GM12891 (cell line): Measurements from ENCODE around the gene UBE2C.

ENCODE experiments used
- DNase-seq: peaks from one replicate; pipeline ENCODE4 v3.0.0; 2011; ENCODE audit warnings: low spot score; ENCODE audit not compliant: insufficient read length
- FAIRE-seq: peaks from 2 replicates; lab custom pipeline; 2011; peaks lifted over from hg19 to GRCh38; lab: Jason Lieb, UNC
- PAX5 ChIP-seq: IDR thresholded peaks from 2 replicates; pipeline ENCODE4 v1.6.1; 2011; ENCODE audit warnings: low read length, moderate library complexity, mild to moderate bottlenecking; ENCODE audit not compliant: insufficient read depth, severe bottlenecking
- POLR2A ChIP-seq: IDR thresholded peaks from 2 replicates; pipeline ENCODE4 v1.6.1; 2011; ENCODE audit warnings: low read depth, low read length, control low read depth
- POLR2AphosphoS5 ChIP-seq: IDR thresholded peaks from 2 replicates; pipeline ENCODE4 v1.6.1; 2011; ENCODE audit warnings: low read depth, low read length, control low read depth
- POU2F2 ChIP-seq: IDR thresholded peaks from 2 replicates; pipeline ENCODE4 v1.6.1; 2011; ENCODE audit warnings: low read depth, mild to moderate bottlenecking, control low read depth, low read length, moderate library complexity
- SPI1 ChIP-seq: IDR thresholded peaks from 2 replicates; pipeline ENCODE4 v1.6.1; 2011; ENCODE audit warnings: low read depth, low read length, control low read depth
- TAF1 ChIP-seq: IDR thresholded peaks from 2 replicates; pipeline ENCODE4 v1.6.1; 2011; ENCODE audit warnings: low read depth, low read length, control low read depth

Gene UBE2C

DNA sequence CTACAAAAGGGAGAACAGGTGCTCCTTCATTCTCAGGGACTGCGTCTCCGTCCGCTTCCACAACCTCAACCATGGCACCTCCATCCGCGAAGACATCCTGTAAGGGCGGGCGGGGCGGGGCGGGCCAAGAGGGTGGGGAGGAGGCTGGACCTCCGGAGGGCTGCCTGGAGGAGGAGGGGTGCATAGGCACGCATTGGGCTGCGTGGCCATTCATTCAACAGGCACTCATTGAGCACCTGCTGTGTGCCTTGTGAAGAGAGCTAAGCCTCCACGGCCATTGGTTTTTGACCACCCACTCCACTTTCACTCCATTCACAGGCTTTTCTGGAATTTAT, 45.4 kb downstream of the UBE2C start:
- peak; percentile 39 for DNase-seq
- no peak for FAIRE-seq
- TF ChIP-seq PAX5 (no peak), SPI1 (no peak), POLR2AphosphoS5 (no peak), POLR2A (no peak), POU2F2 (no peak), TAF1 (no peak)

DNA sequence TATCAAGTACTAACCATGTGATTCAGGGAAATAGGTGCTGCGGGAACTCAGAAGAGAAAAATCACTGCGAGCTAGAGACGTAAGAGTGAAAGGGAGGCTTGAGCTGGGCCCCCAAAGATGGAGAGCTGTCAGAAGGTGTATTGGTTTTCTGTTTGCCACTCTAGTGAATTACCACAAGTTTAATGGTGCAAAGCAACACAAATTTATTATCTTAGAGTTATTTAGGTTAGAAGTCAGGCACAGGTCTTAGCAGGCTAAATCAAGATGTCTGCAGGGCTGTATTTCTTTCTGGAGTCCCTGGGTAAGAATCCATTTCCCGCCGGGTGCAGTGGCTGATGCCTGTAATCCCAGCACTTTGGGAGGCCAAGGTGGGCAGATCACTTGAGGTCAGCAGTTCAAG, 47.5 kb downstream of the UBE2C start:
- FAIRE-seq (no peak), DNase-seq (no peak)
- TF ChIP-seq PAX5 (no peak), POU2F2 (no peak), SPI1 (no peak), POLR2AphosphoS5 (no peak), POLR2A (no peak), TAF1 (no peak)

DNA sequence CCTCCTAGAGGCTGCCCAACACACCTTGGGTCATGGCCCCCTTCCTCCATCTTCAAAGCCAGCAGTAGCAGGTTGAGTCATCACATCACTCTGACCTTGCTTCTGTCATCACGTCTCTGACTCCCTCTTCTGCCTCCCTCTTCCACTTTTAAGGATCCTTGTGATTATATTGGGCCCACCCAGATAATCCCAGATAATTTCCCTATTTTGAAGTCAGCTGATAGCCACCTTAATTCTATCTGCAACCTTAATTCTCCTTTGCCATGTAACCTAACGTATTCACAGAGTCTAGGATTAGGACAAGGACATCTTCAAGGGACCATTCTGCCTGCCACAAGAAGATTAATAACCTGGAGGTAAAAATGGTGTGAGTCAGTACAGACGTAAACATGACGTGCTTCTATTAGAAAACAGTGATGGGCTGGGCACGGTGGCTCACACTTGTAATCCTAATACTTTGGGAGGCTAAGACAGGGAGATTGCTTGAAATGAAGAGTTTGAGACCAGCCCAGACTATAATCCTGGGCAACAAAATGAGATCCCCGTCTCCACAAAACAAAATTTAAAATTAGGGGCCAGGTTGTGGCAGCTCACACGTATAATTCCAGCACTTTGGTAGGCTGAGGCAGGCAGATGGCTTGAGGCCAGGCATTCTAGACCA, 48.2 kb downstream of the UBE2C start:
- FAIRE-seq (no peak), DNase-seq (no peak)
- TF ChIP-seq SPI1 (no peak), POLR2AphosphoS5 (no peak), POU2F2 (no peak), TAF1 (no peak), PAX5 (no peak), POLR2A (no peak)

DNA sequence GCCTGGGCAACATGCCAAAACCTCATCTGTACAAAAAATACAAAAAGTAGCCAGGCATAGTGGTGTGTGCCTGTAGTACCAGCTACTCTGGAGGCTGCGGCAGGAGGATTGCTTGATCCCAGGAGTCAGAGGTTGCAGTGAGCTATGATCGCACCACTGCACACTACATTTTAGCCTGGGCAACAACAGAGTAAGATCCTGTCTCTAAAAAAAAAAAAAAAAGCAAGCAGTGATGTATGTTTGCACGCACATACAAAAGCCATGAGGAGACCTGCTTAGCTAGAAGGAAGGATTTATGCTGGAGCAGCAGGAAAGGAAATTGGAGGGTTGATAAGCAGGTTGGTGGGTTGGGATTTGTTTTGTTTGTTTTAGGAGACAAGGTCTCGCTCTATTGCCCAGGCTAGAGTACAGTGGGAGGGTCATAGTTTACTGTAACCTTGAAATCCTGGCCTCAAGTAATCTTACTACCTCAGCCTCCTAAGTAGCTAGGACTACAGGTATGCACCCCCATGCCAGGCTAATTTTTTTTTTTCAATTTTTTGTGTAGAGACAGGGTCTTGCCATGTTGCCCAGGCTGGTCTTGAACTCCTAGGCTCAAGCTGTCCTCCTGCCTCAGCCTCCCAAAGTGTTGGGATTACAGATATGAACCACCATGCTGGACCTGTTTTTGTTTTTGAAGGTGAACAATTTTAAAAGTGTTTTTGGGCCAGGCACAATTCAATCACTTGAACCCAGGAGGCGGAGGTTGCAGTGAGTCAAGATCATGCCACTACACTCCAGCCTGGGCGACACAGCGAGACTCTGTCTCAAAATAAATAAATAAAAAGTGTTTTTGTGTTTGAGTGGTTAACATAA, 49.0 kb downstream of the UBE2C start:
- TF ChIP-seq SPI1: no peak
- no peak for TF ChIP-seq POU2F2
- no peak for FAIRE-seq
- no peak for DNase-seq

DNA sequence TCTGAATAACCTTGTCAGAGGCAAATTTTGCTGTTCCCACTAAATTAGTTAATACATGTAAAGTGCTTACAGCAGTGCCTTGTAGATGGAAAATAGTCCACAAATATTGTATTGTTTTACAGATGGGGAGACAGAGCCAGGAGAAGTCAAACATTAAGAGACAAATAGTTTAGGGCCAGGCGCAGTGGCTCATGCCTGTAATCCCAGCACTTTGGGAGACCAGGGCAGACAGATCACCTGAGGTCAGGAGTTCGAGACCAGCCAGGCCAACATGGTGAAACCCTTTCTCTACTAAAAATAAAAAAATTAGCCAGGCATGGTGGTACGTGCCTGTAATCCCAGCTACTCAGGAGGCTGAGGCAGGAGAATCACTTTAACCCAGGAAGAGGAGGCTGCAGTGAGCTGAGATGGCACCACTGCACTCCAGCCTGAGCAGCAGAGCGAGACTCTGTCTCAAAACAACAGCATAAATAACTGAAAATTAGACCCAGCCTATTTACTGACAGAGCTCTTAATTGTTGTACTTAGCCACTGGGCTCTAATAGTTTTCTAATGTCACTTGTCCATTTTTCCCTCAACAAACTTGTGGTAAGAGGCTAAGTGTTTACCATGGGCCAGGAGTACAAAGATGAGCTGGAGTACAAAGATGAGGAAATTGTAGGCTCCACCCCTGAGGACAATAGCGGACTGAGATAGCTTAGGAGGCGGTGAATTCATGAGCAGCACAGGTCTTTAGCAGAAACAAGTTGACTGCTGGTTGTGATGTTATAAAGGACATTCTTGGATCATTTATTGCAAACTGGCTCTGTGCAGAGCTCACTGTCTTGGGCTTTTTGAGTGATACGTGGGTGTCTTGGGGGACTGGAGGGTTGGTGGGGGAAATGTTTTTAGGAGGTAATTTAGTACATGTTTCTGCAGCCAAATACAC, 51.4 kb downstream of the UBE2C start:
- FAIRE-seq (no peak), DNase-seq (no peak)
- TF ChIP-seq POLR2AphosphoS5 (no peak), SPI1 (no peak), POU2F2 (no peak), TAF1 (no peak), PAX5 (no peak), POLR2A (no peak)

DNA sequence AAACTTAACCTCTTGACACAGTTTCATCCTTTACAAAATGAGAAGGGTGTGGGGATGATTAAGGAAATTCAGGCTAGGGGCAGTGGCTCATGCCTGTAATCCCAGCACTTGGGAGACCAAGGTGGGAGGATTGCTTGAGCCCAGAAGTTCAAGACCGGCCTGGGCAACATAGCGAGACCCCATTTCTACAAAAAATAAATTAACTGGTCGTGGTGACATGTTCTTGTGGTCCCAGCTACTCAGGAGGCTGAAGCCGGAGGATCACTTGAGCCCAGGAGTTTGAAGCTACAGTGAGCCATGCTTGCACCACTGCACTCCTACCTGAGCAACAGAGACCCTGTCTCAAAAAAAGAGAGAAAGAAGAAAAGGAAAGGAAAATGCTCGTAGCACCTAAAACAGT, 54.0 kb downstream of the UBE2C start:
- FAIRE-seq (no peak), DNase-seq (no peak)
- TF ChIP-seq POLR2A (no peak), PAX5 (no peak), TAF1 (no peak), POLR2AphosphoS5 (no peak), SPI1 (no peak), POU2F2 (no peak)
